A673 (cell line): ENCODE data around the gene ANKMY1.

Experiments
- CTCF ChIP-seq: fragments of 300-800, 200-600 bp; sonication (generic); conservative IDR thresholded peaks from 2 replicates; pipeline ENCODE4 v1.5.1; 2017; ENCODE audit warnings: low read depth, mild to moderate bottlenecking, antibody characterized with exemption, low read length, moderate library complexity, mixed read lengths
- EZH2 ChIP-seq: fragments of 200-600 bp; sonication (generic); IDR thresholded peaks from 2 replicates; pipeline ENCODE4 v1.6.1; 2017; ENCODE audit warnings: borderline replicate concordance, low read depth, mild to moderate bottlenecking, mixed read lengths, antibody characterized with exemption, low read length; ENCODE audit not compliant: poor library complexity, severe bottlenecking

GRCh38 chr2:240528406-240529040 is 29.3 kb downstream of the ANKMY1 start:
- no peak for TF ChIP-seq EZH2
- no peak for TF ChIP-seq CTCF
